ENCODE measurements around the gene ITGAX. TPM values are rescaled to one million over a fixed set of nuclear protein-coding genes. Genes with fewer than 3 reads are reported as not detected.

ITGAX gene
- total and polyA plus RNA-seq, 4 donors, result 38.1 to 148 (median 113) TPM

DNA sequence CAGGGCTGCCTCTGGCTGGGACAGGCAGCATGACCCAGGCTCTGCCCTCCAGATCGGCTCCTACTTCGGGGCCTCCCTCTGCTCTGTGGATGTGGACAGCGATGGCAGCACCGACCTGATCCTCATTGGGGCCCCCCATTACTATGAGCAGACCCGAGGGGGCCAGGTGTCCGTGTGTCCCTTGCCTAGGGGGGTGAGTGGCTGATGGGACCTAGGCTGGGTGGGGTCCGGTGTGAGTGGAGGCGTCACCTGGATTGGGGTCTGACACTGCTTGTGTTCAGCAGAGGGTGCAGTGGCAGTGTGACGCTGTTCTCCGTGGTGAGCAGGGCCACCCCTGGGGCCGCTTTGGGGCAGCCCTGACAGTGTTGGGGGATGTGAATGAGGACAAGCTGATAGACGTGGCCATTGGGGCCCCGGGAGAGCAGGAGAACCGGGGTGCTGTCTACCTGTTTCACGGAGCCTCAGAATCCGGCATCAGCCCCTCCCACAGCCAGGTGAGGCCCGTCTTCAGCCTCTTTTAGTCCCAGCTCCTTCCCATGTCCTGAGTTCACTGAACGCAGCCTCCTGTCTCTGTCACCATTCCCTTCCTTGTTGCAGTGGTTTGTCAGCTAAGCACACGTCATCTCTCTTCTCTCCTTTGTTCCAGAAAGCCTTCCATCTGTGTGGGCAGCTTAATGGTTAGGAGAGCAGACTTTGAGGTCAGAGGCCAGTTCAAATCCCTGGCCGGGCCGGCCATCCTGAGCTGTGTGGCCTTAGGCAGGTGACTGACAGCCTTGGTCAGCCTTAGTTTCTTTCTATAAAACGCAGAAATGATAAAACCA is 56.3 kb downstream of the ITGAX start:
- Histone ChIP-seq H3K36me3 (ENCODE audit: control insufficient read depth in 4 of 4, insufficient read depth in 4 of 4, low read length in 4 of 4) (no peaks in the 10 kb centered on the region), H3K4me1 (ENCODE audit: control insufficient read depth in 5 of 5, insufficient read depth in 5 of 5, low read length in 5 of 5) (no peaks in the 10 kb centered on the region), H3K27me3 (ENCODE audit: control insufficient read depth in 3 of 3, insufficient read depth in 3 of 3, low read length in 2 of 3) (peaks cover 0 to 7% (median 0%) of the 10 kb centered on the region in 3 donors), H3K9ac (ENCODE audit: insufficient read depth in 1 of 2, low read length in 2 of 2) (no peak overlapping the region), H3K9me3 (ENCODE audit: control insufficient read depth in 4 of 4, insufficient read depth in 3 of 4, low read length in 3 of 4) (no peaks in the 10 kb centered on the region), H3K4me3 (no peak overlapping the region), H3K27ac (ENCODE audit: low read depth in 1 of 2, low read length in 1 of 2) (no peak overlapping the region)
- DNase-seq (no peak), ATAC-seq (ENCODE audit: insufficient read depth, low FRiP score) (no peak)
- 75 to 85% methylated on average over 19 to 22 of the region's 22 CpGs for WGBS, 2 donors
- no peak for TF ChIP-seq CTCF (IDR thresholded peaks at IDR 0.05; ENCODE audit: control extremely low read depth, extremely low read depth)

- 87 to 88% methylated on average over 10 of the region's 10 CpGs for WGBS, 2 donors
- no peak for ATAC-seq (ENCODE audit: insufficient read depth, low FRiP score)
- TF ChIP-seq CTCF (IDR thresholded peaks at IDR 0.05; ENCODE audit: control extremely low read depth, extremely low read depth), result no peak
- DNase-seq, result no peak
- no peaks in the 10 kb centered on the region for H3K4me1 ChIP-seq (ENCODE audit: control insufficient read depth in 5 of 5, insufficient read depth in 5 of 5, low read length in 5 of 5)
- H3K27ac ChIP-seq (ENCODE audit: low read depth in 1 of 2, low read length in 1 of 2), result no peak overlapping the region
- H3K36me3 ChIP-seq (ENCODE audit: control insufficient read depth in 4 of 4, insufficient read depth in 4 of 4, low read length in 4 of 4), result no peaks in the 10 kb centered on the region
- H3K4me3 ChIP-seq, result no peak overlapping the region
- no peaks in the 10 kb centered on the region for H3K9me3 ChIP-seq (ENCODE audit: control insufficient read depth in 4 of 4, insufficient read depth in 3 of 4, low read length in 3 of 4)
- H3K27me3 ChIP-seq (ENCODE audit: control insufficient read depth in 3 of 3, insufficient read depth in 3 of 3, low read length in 2 of 3), result peaks cover 0 to 7% (median 0%) of the 10 kb centered on the region in 3 donors
- no peak overlapping the region for H3K9ac ChIP-seq (ENCODE audit: insufficient read depth in 1 of 2, low read length in 2 of 2)
These were observed 57.8 kb downstream of the ITGAX start for GRCh38 chr16:31412750-31413149.

DNA sequence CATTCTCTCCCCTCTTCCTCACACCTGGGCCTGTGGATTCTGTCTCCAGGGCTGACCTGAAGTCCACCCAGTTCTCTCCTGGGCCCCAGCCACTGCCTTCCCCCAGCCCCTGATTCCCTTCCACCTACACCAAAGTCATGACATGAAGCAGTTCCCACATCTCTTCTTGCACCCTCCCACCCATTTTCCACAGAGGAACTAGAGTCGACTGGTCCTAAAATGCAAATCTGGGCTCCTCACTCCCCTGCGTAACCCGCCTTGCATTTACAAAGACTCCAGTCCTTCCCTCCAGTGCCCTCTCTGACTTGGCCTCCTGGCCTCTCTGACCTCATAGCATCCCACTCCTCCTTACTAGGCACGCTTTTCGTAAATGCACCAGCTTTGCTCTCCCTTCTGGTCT is 58.4 kb downstream of the ITGAX start:
- no peak for DNase-seq
- WGBS, 2 donors, result 91 to 95% methylated on average over 5 of the region's 5 CpGs
- Histone ChIP-seq H3K9me3 (ENCODE audit: control insufficient read depth in 4 of 4, insufficient read depth in 3 of 4, low read length in 3 of 4) (peaks cover 0 to 4% (median 0%) of the 10 kb centered on the region in 4 donors), H3K4me3 (no peak overlapping the region), H3K27ac (ENCODE audit: low read depth in 1 of 2, low read length in 1 of 2) (no peak overlapping the region), H3K9ac (ENCODE audit: insufficient read depth in 1 of 2, low read length in 2 of 2) (no peak overlapping the region), H3K36me3 (ENCODE audit: control insufficient read depth in 4 of 4, insufficient read depth in 4 of 4, low read length in 4 of 4) (no peaks in the 10 kb centered on the region), H3K27me3 (ENCODE audit: control insufficient read depth in 3 of 3, insufficient read depth in 3 of 3, low read length in 2 of 3) (peaks cover 0 to 7% (median 0%) of the 10 kb centered on the region in 3 donors), H3K4me1 (ENCODE audit: control insufficient read depth in 5 of 5, insufficient read depth in 5 of 5, low read length in 5 of 5) (no peaks in the 10 kb centered on the region)
- no peak for TF ChIP-seq CTCF (IDR thresholded peaks at IDR 0.05; ENCODE audit: control extremely low read depth, extremely low read depth)
- ATAC-seq (ENCODE audit: insufficient read depth, low FRiP score), result no peak
